Naive thymus-derived CD4-positive, alpha-beta T cell (primary cell): ENCODE results near the gene PTPRT. TPM values are rescaled to one million over a fixed set of nuclear protein-coding genes. Genes with fewer than 3 reads are reported as not detected.

Experiments used
- ATAC-seq: fragments of 150-1000 bp; cut with Tn5 transposase; 2 replicates; pipeline ENCODE4 v1.10.0; 2021; ENCODE audit warnings: mild to moderate bottlenecking, moderate library complexity
- CTCF ChIA-PET: fragments of 350-600 bp; sonication (Branson Sonifier 250); formaldehyde crosslinking; loops from one replicate; lab custom pipeline; 2021; ENCODE audit warnings: antibody characterized with exemption; lab: Charles Lee
- POLR2A ChIA-PET: fragments of 350-600 bp; sonication (Branson Sonifier 250); formaldehyde crosslinking; loops from one replicate; lab custom pipeline; 2021; ENCODE audit warnings: antibody characterized with exemption, inconsistent platforms; lab: Charles Lee
- DNase-seq, 9 donors: peaks; one replicate each; pipeline versions ENCODE4 v3.0.0 to v3.0.0-alpha.2; 2020 to 2022; ENCODE audit warnings: mixed read lengths in 1 of 9
- H3K27ac ChIP-seq: one replicate; pipeline ENCODE4 v1.7.0; 2013; ENCODE audit warnings: mild to moderate bottlenecking, low read depth, low read length, moderate library complexity
- H3K27me3 ChIP-seq, 2 donors: one replicate each; pipeline ENCODE4 v1.7.0; 2013; ENCODE audit warnings: low read length in 2 of 2, mild to moderate bottlenecking in 2 of 2, moderate library complexity in 2 of 2; ENCODE audit not compliant: control insufficient read depth in 2 of 2, insufficient read depth in 2 of 2
- H3K36me3 ChIP-seq, 3 experiments: 1 replicate in 2 of 3; 2 replicates in 1 of 3; pipeline ENCODE4 v1.7.0; 2013; ENCODE audit warnings: low read length in 3 of 3, mild to moderate bottlenecking in 3 of 3, moderate library complexity in 1 of 3; ENCODE audit not compliant: insufficient read depth in 3 of 3, control insufficient read depth in 2 of 3
- H3K4me1 ChIP-seq, 2 donors: one replicate each; pipeline ENCODE4 v1.7.0; 2013; ENCODE audit warnings: low read length in 2 of 2, mild to moderate bottlenecking in 2 of 2, moderate library complexity in 1 of 2; ENCODE audit not compliant: control insufficient read depth in 2 of 2, insufficient read depth in 2 of 2
- H3K4me3 ChIP-seq: 2 replicates; pipeline ENCODE4 v1.7.0; 2013; ENCODE audit warnings: mild to moderate bottlenecking, low read length
- H3K9me3 ChIP-seq, 3 experiments: 1 replicate in 2 of 3; 2 replicates in 1 of 3; pipeline ENCODE4 v1.7.0; 2013; ENCODE audit warnings: low read length in 3 of 3; ENCODE audit not compliant: control insufficient read depth in 2 of 3
- H3K27ac Mint-ChIP-seq, 9 donors: one replicate each; pipeline ENCODE4 v1.8.0; 2020 to 2022; ENCODE audit warnings: mixed read lengths in 9 of 9, mild to moderate bottlenecking in 8 of 9, moderate library complexity in 5 of 9, inconsistent platforms in 2 of 9
- H3K27me3 Mint-ChIP-seq, 5 donors: one replicate each; pipeline ENCODE4 v1.8.0; 2021 to 2022; ENCODE audit warnings: mixed read lengths in 5 of 5, mild to moderate bottlenecking in 1 of 5
- H3K36me3 Mint-ChIP-seq, 5 donors: one replicate each; pipeline ENCODE4 v1.8.0; 2020 to 2022; ENCODE audit warnings: mixed read lengths in 5 of 5, mild to moderate bottlenecking in 3 of 5, inconsistent platforms in 1 of 5
- H3K4me1 Mint-ChIP-seq, 7 donors: one replicate each; pipeline ENCODE4 v1.8.0; 2020 to 2022; ENCODE audit warnings: mixed read lengths in 7 of 7, mild to moderate bottlenecking in 3 of 7, inconsistent platforms in 1 of 7
- H3K4me3 Mint-ChIP-seq, 10 donors: one replicate each; pipeline ENCODE4 v1.8.0; 2020 to 2022; ENCODE audit warnings: mild to moderate bottlenecking in 10 of 10, mixed read lengths in 10 of 10, moderate library complexity in 6 of 10, inconsistent platforms in 2 of 10
- H3K9me3 Mint-ChIP-seq, 11 donors: one replicate each; pipeline ENCODE4 v1.8.0; 2020 to 2022; ENCODE audit warnings: mixed read lengths in 11 of 11, mild to moderate bottlenecking in 4 of 11, inconsistent platforms in 1 of 11, moderate library complexity in 1 of 11
- intact Hi-C, 2 donors: fragments of 100-400 bp; cut with micrococcal nuclease; formaldehyde crosslinking; loops; one replicate each; pipeline ENCODE4 v1.15.1; 2023
- polyA plus RNA-seq, 2 donors: library from polyadenylated mRNA; unstranded; fragments of 300-500 nt; fragmentation: Illumina TruSeq; gene quantifications; one replicate each; pipeline ENCODE4 v1.2.3, GENCODE V29; 2021
- total RNA-seq, 6 experiments: library from RNA in 5 of 6; stranded (reverse) in 5 of 6; gene quantifications; 1 replicate in 5 of 6; 2 replicates in 1 of 6; pipeline ENCODE4 v1.2.3 and lab custom pipeline; 2021 to 2026

The PTPRT gene
- total and polyA plus RNA-seq, 7 experiments from 2014 or later = not detected

DNA sequence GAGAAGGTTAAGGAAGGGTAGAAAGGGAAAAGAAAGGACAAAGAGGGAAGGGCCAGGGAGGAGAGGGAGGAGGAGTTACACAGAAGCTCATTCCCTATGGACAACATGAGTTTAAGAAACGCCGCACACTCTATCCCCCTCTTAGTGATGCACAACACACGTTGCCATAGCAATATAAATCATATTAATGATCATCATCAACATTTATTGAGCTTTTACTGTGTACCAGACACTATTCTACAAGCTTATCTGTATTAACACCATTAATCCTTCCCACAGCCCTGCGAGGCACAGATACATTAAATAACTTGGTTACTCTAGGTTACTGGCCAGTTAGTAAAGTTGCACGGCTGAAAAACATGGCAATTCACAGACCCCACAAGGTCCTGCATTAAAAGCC, 234.8 kb downstream of the PTPRT start:
- H3K4me3 Mint-ChIP-seq = no peak overlapping the region
- ChIA-PET POLR2A (no interaction called here), CTCF (no interaction called here)
- Histone ChIP-seq H3K9me3 (no peaks in the 10 kb centered on the region), H3K4me3 (no peak overlapping the region), H3K36me3 (no peaks in the 10 kb centered on the region), H3K27ac (no peak overlapping the region), H3K4me1 (no peaks in the 10 kb centered on the region), H3K27me3 (no peaks in the 10 kb centered on the region)
- no peak overlapping the region for H3K27ac Mint-ChIP-seq
- DNase-seq (no peak), ATAC-seq (no peak)
- H3K4me1 Mint-ChIP-seq = no peaks in the 10 kb centered on the region
- H3K9me3 Mint-ChIP-seq = peaks cover 0 to 13% (median 5%) of the 10 kb centered on the region in 11 donors
- intact Hi-C loops = no loop called here
- H3K27me3 Mint-ChIP-seq = peaks cover 0 to 17% (median 9%) of the 10 kb centered on the region in 5 donors
- H3K36me3 Mint-ChIP-seq = no peaks in the 10 kb centered on the region

- Mint-ChIP-seq H3K9me3 (peaks cover 0 to 30% (median 19%) of the 10 kb centered on the region in 11 donors), H3K4me1 (no peaks in the 10 kb centered on the region), H3K27me3 (peaks cover 0 to 12% (median 0%) of the 10 kb centered on the region in 5 donors), H3K4me3 (no peak overlapping the region), H3K27ac (no peak overlapping the region), H3K36me3 (peaks cover 0 to 3% (median 0%) of the 10 kb centered on the region in 5 donors)
- peaks cover 0 to 10% (median 0%) of the 10 kb centered on the region in 3 experiments for H3K9me3 ChIP-seq
- CTCF ChIA-PET = no interaction called here
- intact Hi-C loops = no loop called here
- no peak for ATAC-seq
- POLR2A ChIA-PET = no interaction called here
- no peaks in the 10 kb centered on the region for H3K36me3 ChIP-seq
- H3K27me3 ChIP-seq = no peaks in the 10 kb centered on the region
- no peak for DNase-seq
- H3K4me3 ChIP-seq = no peak overlapping the region
- no peak overlapping the region for H3K27ac ChIP-seq
- H3K4me1 ChIP-seq = no peaks in the 10 kb centered on the region
These were observed 239.8 kb downstream of the PTPRT start for GRCh38 chr20:42949950-42950349.

DNA sequence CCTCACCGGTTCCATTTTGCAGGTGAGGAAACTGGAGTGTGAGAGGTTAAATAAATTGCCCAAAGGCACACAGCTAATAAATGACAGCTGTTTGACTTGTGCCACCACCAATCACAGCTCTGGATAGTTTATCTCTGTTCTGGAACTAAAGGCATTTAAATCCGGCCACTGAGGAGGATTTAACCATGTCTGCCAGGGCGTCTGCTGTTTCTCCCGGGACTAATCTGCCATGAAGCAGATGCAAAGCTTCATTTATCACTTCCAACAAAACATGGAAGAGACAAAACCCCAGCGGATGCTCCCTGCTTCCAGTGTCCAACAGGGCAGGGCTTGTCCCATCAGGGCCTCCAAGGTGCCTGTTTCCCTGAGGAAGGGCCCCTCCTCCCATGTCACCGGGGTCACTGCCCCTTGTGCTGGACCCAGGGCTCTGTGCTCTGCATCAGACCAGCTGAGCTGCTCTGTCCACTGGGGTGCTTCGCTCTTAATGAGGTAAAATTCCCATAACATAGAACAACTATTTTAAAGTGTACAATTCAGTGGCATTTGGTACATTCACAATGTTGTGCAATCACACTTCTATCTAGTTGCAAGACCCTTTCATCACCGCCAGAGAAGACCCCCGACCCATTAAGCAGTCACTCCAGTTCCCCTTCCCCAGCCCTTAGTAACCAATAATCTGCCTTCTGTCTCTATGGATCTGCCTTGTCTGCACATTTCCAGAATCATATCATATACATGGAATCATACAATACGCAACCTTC, 244.3 kb downstream of the PTPRT start:
- H3K4me3 ChIP-seq = no peak overlapping the region
- H3K4me3 Mint-ChIP-seq = no peak overlapping the region
- peaks cover 0 to 20% (median 0%) of the 10 kb centered on the region in 5 donors for H3K27me3 Mint-ChIP-seq
- no peaks in the 10 kb centered on the region for H3K4me1 Mint-ChIP-seq
- H3K27ac Mint-ChIP-seq = no peak overlapping the region
- ChIA-PET POLR2A (no interaction called here), CTCF (no interaction called here)
- intact Hi-C loops = no loop called here
- H3K4me1 ChIP-seq = no peaks in the 10 kb centered on the region
- H3K9me3 Mint-ChIP-seq = peaks cover 0 to 30% (median 18%) of the 10 kb centered on the region in 11 donors
- no peaks in the 10 kb centered on the region for H3K27me3 ChIP-seq
- DNase-seq (no peak), ATAC-seq (no peak)
- peaks cover 0 to 10% (median 0%) of the 10 kb centered on the region in 3 experiments for H3K9me3 ChIP-seq
- H3K36me3 Mint-ChIP-seq = peaks cover 0 to 3% (median 0%) of the 10 kb centered on the region in 5 donors
- H3K36me3 ChIP-seq = no peaks in the 10 kb centered on the region
- no peak overlapping the region for H3K27ac ChIP-seq

- intact Hi-C loops = no loop called here
- H3K4me3 Mint-ChIP-seq = no peak overlapping the region
- no peaks in the 10 kb centered on the region for H3K4me1 Mint-ChIP-seq
- no peaks in the 10 kb centered on the region for H3K36me3 Mint-ChIP-seq
- no peaks in the 10 kb centered on the region for H3K4me1 ChIP-seq
- H3K9me3 ChIP-seq = no peaks in the 10 kb centered on the region
- H3K27me3 Mint-ChIP-seq = peaks cover 0 to 13% (median 0%) of the 10 kb centered on the region in 5 donors
- H3K9me3 Mint-ChIP-seq = peaks cover 0 to 12% (median 4%) of the 10 kb centered on the region in 11 donors
- DNase-seq = no peak
- CTCF ChIA-PET = no interaction called here
- H3K27ac ChIP-seq = no peak overlapping the region
- no peak overlapping the region for H3K4me3 ChIP-seq
- H3K36me3 ChIP-seq = no peaks in the 10 kb centered on the region
- no peak overlapping the region for H3K27ac Mint-ChIP-seq
- no peak for ATAC-seq
- POLR2A ChIA-PET = no interaction called here
- no peaks in the 10 kb centered on the region for H3K27me3 ChIP-seq
These were observed 248.1 kb downstream of the PTPRT start for GRCh38 chr20:42941629-42942028.

- H3K36me3 Mint-ChIP-seq = no peaks in the 10 kb centered on the region
- Histone ChIP-seq H3K4me3 (no peak overlapping the region), H3K36me3 (no peaks in the 10 kb centered on the region), H3K27ac (no peak overlapping the region), H3K4me1 (no peaks in the 10 kb centered on the region), H3K9me3 (no peaks in the 10 kb centered on the region), H3K27me3 (no peaks in the 10 kb centered on the region)
- peaks cover 0 to 15% (median 4%) of the 10 kb centered on the region in 11 donors for H3K9me3 Mint-ChIP-seq
- ATAC-seq = no peak
- no peaks in the 10 kb centered on the region for H3K27me3 Mint-ChIP-seq
- intact Hi-C loops = no loop called here
- no peaks in the 10 kb centered on the region for H3K4me1 Mint-ChIP-seq
- POLR2A ChIA-PET = no interaction called here
- no peak overlapping the region for H3K4me3 Mint-ChIP-seq
- no peak overlapping the region for H3K27ac Mint-ChIP-seq
- CTCF ChIA-PET = no interaction called here
- no peak for DNase-seq
These were observed 251.1 kb downstream of the PTPRT start for GRCh38 chr20:42938441-42939205.

- Histone ChIP-seq H3K36me3 (no peaks in the 10 kb centered on the region), H3K9me3 (no peaks in the 10 kb centered on the region), H3K27me3 (no peaks in the 10 kb centered on the region), H3K4me3 (no peak overlapping the region), H3K4me1 (no peaks in the 10 kb centered on the region), H3K27ac (no peak overlapping the region)
- Mint-ChIP-seq H3K4me1 (no peaks in the 10 kb centered on the region), H3K4me3 (no peak overlapping the region), H3K27me3 (no peaks in the 10 kb centered on the region), H3K9me3 (peaks cover 0 to 17% (median 4%) of the 10 kb centered on the region in 11 donors), H3K27ac (no peak overlapping the region), H3K36me3 (no peaks in the 10 kb centered on the region)
- DNase-seq (no peak), ATAC-seq (no peak)
- CTCF ChIA-PET = no interaction called here
- POLR2A ChIA-PET = no interaction called here
- intact Hi-C loops = no loop called here
These were observed 253.2 kb downstream of the PTPRT start for GRCh38 chr20:42936482-42936881.
